Trophoblast cell (in vitro differentiated cells and primary cell): ENCODE measurements around the gene ACTL7B.
A peak's percentile ranks its signal among the peaks of the same experiment; 100 is the strongest.

Experiments
- DNase-seq, 2 donors: peaks; one replicate each; pipeline ENCODE4 v3.0.0-alpha.2; 2016
- H2AFZ ChIP-seq: 2 replicates; pipeline ENCODE4 v1.6.1; 2013; ENCODE audit warnings: low read length, moderate library complexity, mild to moderate bottlenecking; ENCODE audit not compliant: insufficient read depth, poor library complexity
- H2AK5ac ChIP-seq: 2 replicates; pipeline ENCODE4 v1.6.1; 2013; ENCODE audit warnings: mild to moderate bottlenecking, low read length
- H2BK120ac ChIP-seq: 2 replicates; pipeline ENCODE4 v1.6.1; 2013; ENCODE audit warnings: low read length, mild to moderate bottlenecking, moderate library complexity; ENCODE audit not compliant: insufficient read depth, poor library complexity
- H2BK12ac ChIP-seq: 2 replicates; pipeline ENCODE4 v1.6.1; 2013; ENCODE audit warnings: mild to moderate bottlenecking, low read length, moderate library complexity
- H2BK5ac ChIP-seq: 2 replicates; pipeline ENCODE4 v1.6.1; 2013; ENCODE audit warnings: low read length, low read depth, moderate library complexity, mild to moderate bottlenecking; ENCODE audit not compliant: poor library complexity
- H3K14ac ChIP-seq: 2 replicates; pipeline ENCODE4 v1.6.1; 2013; ENCODE audit warnings: mild to moderate bottlenecking, low read length
- H3K18ac ChIP-seq: 2 replicates; pipeline ENCODE4 v1.6.1; 2013; ENCODE audit warnings: mild to moderate bottlenecking, low read length
- H3K23ac ChIP-seq: 2 replicates; pipeline ENCODE4 v1.6.1; 2013; ENCODE audit warnings: low read length
- H3K27ac ChIP-seq: 2 replicates; pipeline ENCODE4 v1.5.1; 2013; ENCODE audit warnings: low read depth, mild to moderate bottlenecking, inconsistent platforms, low read length, moderate library complexity
- H3K27me3 ChIP-seq: 2 replicates; pipeline ENCODE4 v1.6.1; 2013; ENCODE audit warnings: inconsistent platforms, mild to moderate bottlenecking, low read length, moderate library complexity; ENCODE audit not compliant: insufficient read depth
- H3K36me3 ChIP-seq, 2 experiments: 1 replicate in 1 of 2; 2 replicates in 1 of 2; pipeline ENCODE4 v1.6.1; 2013; ENCODE audit warnings: low read length in 2 of 2, mild to moderate bottlenecking in 2 of 2, moderate library complexity in 1 of 2; ENCODE audit not compliant: insufficient read depth in 2 of 2, control insufficient read depth in 1 of 2
- H3K4ac ChIP-seq: 2 replicates; pipeline ENCODE4 v1.6.1; 2013; ENCODE audit warnings: low read depth, mild to moderate bottlenecking, low read length, moderate library complexity
- H3K4me1 ChIP-seq, 2 experiments: 1 replicate in 1 of 2; 2 replicates in 1 of 2; pipeline ENCODE4 v1.6.1; 2013; ENCODE audit warnings: low read length in 2 of 2, mild to moderate bottlenecking in 2 of 2, moderate library complexity in 1 of 2; ENCODE audit not compliant: insufficient read depth in 2 of 2, control insufficient read depth in 1 of 2
- H3K4me2 ChIP-seq: 2 replicates; pipeline ENCODE4 v1.6.1; 2013; ENCODE audit warnings: inconsistent platforms, mild to moderate bottlenecking, low read length, moderate library complexity
- H3K4me3 ChIP-seq: 2 replicates; pipeline ENCODE4 v1.5.1; 2013; ENCODE audit warnings: mild to moderate bottlenecking, low read depth, low read length, inconsistent platforms
- H3K79me1 ChIP-seq: one replicate; pipeline ENCODE4 v1.6.1; 2013; ENCODE audit warnings: low read length
- H3K79me2 ChIP-seq: 2 replicates; pipeline ENCODE4 v1.6.1; 2013; ENCODE audit warnings: low read length, mild to moderate bottlenecking; ENCODE audit not compliant: control insufficient read depth, insufficient read depth, poor library complexity
- H3K9ac ChIP-seq: 2 replicates; pipeline ENCODE4 v1.6.1; 2013; ENCODE audit warnings: mild to moderate bottlenecking, low read length
- H3K9me3 ChIP-seq: 2 replicates; pipeline ENCODE4 v1.6.1; 2013; ENCODE audit warnings: low read depth, mild to moderate bottlenecking, control low read depth, inconsistent platforms, low read length; ENCODE audit not compliant: insufficient read depth
- H4K12ac ChIP-seq: 2 replicates; pipeline ENCODE4 v1.6.1; 2013; ENCODE audit warnings: low read depth, mild to moderate bottlenecking, low read length, moderate library complexity
- H4K8ac ChIP-seq: 2 replicates; pipeline ENCODE4 v1.6.1; 2013; ENCODE audit warnings: low read depth, mild to moderate bottlenecking, low read length, moderate library complexity
- H4K91ac ChIP-seq: one replicate; pipeline ENCODE4 v1.6.1; 2013; ENCODE audit warnings: low read depth, mild to moderate bottlenecking, low read length, moderate library complexity
- WGBS: extraction: QIAGEN DNeasy Blood & Tissue Kit; methylation state at CpG from one replicate; pipeline ENCODE4 v1.1.7; 2013; ENCODE audit warnings: missing lambda C conversion rate; ENCODE audit not compliant: insufficient read length, insufficient coverage; ENCODE audit errors: extremely low coverage; 5-methylcytosine and 5-hydroxymethylcytosine counted together

The ACTL7B gene

DNA sequence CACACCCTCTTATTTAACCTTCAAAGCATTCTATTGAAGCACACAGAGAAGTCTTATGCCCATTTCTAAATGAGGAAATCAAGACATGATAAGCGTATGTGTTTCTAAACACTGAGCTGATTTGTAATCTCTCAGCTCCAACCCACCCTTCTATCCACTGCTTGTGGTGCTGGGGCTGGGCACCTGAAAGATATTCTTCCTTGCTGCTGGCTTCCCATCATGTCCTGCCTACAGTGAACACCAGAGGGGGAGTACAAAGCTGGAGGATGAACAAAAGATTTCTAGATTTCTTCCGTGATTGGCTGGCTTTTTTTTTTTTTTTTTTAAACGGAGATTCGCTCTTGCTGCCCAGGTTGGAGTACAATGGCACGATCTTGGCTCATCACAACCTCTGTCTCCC lies 20.6 kb upstream of the ACTL7B start:
- H3K9me3 ChIP-seq, result no peaks in the 10 kb centered on the region
- WGBS, result no CpG with 5 or more reads among the region's 5 CpGs

DNA sequence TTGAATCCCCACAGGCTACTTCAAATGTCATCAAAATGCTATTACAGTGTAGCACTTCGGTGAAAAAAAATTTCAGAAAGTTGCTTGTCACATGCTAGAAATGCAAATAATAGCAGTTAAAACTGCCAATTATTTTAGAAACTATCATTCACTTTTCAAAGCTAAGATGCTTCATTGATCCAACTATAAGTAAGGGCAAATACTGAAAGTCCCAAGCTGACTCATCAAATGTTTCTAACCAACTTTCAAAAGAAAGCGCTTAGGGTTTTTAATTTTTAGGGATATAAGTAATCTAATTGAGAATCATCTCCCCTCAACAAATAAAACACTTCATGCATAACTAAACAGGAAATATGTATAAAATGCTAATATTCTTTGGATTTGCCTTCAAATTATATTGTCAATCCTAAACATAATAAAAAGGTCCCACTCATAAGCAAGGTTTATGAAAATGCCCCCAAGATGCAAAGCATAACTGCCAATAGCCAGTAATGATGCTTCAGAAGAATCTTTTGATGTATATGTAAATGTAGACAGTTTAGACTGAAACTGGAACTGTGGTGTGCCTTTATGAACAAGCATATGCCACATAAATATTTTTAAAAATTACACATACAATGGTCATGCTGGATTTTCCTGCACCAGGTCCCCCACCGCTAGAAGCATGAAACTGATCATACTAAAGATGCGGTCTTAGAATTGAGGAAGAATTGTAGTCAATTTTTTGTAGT lies 18.4 kb upstream of the ACTL7B start:
- Histone ChIP-seq H3K4ac (no peak overlapping the region), H2AK5ac (no peak overlapping the region), H3K4me2 (no peak overlapping the region), H3K79me2 (no peaks in the 10 kb centered on the region), H3K27ac (no peak overlapping the region), H2BK5ac (no peak overlapping the region), H3K14ac (no peak overlapping the region), H3K23ac (no peak overlapping the region), H3K27me3 (no peaks in the 10 kb centered on the region), H3K36me3 (peaks cover 14 to 23% of the 10 kb centered on the region in 2 experiments), H3K9me3 (no peaks in the 10 kb centered on the region), H3K9ac (no peak overlapping the region), H3K79me1 (no peaks in the 10 kb centered on the region), H3K18ac (no peak overlapping the region), H3K4me1 (no peaks in the 10 kb centered on the region), H2BK12ac (no peak overlapping the region), H4K91ac (no peak overlapping the region), H4K12ac (no peak overlapping the region), H3K4me3 (no peak overlapping the region), H4K8ac (no peak overlapping the region), H2AFZ (no peak overlapping the region), H2BK120ac (no peak overlapping the region)
- DNase-seq, result no peak
- no CpG with 5 or more reads among the region's 4 CpGs for WGBS

More for the DNA sequence above, 20.6 kb upstream of the ACTL7B start:
- no peak overlapping the region for H4K91ac ChIP-seq
- H3K23ac ChIP-seq, result no peak overlapping the region
- H3K9ac ChIP-seq, result no peak overlapping the region
- H3K36me3 ChIP-seq, result peaks cover 17 to 27% of the 10 kb centered on the region in 2 experiments
- H2BK5ac ChIP-seq, result no peak overlapping the region
- no peak overlapping the region for H3K27ac ChIP-seq
- H4K12ac ChIP-seq, result no peak overlapping the region
- H2AK5ac ChIP-seq, result no peak overlapping the region
- no peak overlapping the region for H3K4ac ChIP-seq
- no peaks in the 10 kb centered on the region for H3K79me2 ChIP-seq
- no peaks in the 10 kb centered on the region for H3K4me1 ChIP-seq
- H3K4me3 ChIP-seq, result no peak overlapping the region
- H2BK12ac ChIP-seq, result no peak overlapping the region
- no peaks in the 10 kb centered on the region for H3K27me3 ChIP-seq
- no peak for DNase-seq
- no peak overlapping the region for H2BK120ac ChIP-seq
- no peak overlapping the region for H4K8ac ChIP-seq
- H3K79me1 ChIP-seq, result no peaks in the 10 kb centered on the region
- no peak overlapping the region for H3K18ac ChIP-seq
- no peak overlapping the region for H3K4me2 ChIP-seq
- no peak overlapping the region for H3K14ac ChIP-seq
- H2AFZ ChIP-seq, result no peak overlapping the region

DNA sequence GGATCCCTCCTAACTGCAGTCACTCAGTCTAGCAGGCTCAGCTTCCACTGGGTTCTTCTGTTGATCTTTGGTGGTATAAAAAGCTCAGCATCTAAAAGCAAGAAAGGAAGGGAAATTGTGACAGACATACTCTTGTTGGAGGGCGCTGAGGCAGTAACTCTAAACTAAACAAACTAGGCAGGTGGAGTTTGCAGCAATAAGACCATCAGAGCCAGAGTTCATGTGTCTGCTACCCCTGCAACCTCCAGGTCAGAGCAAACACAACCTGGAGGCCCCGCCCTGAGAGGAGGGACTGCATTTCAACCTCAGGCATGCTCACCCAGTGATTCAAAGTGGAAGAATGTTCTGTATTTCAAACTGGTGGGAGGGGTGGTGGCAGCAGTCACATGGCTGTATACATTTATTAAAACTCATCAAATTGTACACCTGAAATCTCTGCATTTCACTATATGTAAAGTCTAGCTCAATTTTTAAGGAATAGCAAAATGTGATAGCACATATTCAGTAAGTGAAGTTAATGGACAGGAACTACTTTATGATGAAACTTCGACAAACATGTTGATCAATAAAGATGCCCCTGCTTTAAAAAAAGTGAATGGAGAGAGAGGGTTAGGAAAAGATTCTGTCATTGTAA lies 13.4 kb upstream of the ACTL7B start:
- H3K23ac ChIP-seq, result no peak overlapping the region
- H4K8ac ChIP-seq, result no peak overlapping the region
- no peak overlapping the region for H2BK12ac ChIP-seq
- H2BK5ac ChIP-seq, result no peak overlapping the region
- no peaks in the 10 kb centered on the region for H3K9me3 ChIP-seq
- H3K9ac ChIP-seq, result no peak overlapping the region
- no peaks in the 10 kb centered on the region for H3K79me2 ChIP-seq
- H3K27me3 ChIP-seq, result no peaks in the 10 kb centered on the region
- WGBS, result no CpG with 5 or more reads among the region's 3 CpGs
- H2AFZ ChIP-seq, result no peak overlapping the region
- H2BK120ac ChIP-seq, result no peak overlapping the region
- H3K4me1 ChIP-seq, result peaks cover 3 to 4% of the 10 kb centered on the region in 2 experiments
- H3K36me3 ChIP-seq, result peaks cover 0 to 7% of the 10 kb centered on the region in 2 experiments
- no peak overlapping the region for H3K18ac ChIP-seq
- H2AK5ac ChIP-seq, result no peak overlapping the region
- H4K91ac ChIP-seq, result no peak overlapping the region
- H3K4me3 ChIP-seq, result no peak overlapping the region
- H3K79me1 ChIP-seq, result peaks cover 2% of the 10 kb centered on the region
- H3K27ac ChIP-seq, result no peak overlapping the region
- H3K4ac ChIP-seq, result no peak overlapping the region
- H3K14ac ChIP-seq, result no peak overlapping the region
- peak; percentile 22 to 60 for DNase-seq
- no peak overlapping the region for H3K4me2 ChIP-seq
- H4K12ac ChIP-seq, result no peak overlapping the region

DNA sequence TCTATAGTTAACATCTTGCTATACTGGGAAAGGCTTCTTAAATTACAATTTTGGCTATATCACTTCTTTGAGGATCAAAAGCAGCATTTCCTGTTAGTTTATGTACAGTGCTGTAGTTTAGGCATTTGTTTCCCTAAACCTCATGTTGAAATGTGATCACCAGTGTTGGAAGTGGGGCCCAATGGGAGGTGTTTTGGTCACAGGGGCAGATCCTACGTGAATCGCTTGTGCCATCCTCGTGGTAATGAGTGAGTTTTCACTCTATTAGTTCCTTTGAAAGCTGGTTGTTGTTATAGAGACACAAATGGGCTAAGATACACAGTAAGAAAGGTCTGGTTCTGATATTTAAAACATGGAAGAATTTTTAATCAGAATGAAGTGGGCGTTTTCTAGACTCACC lies 12.0 kb upstream of the ACTL7B start:
- H3K9me3 ChIP-seq, result no peaks in the 10 kb centered on the region
- no peak overlapping the region for H4K8ac ChIP-seq
- H4K12ac ChIP-seq, result no peak overlapping the region
- peaks cover 0 to 3% of the 10 kb centered on the region in 2 experiments for H3K36me3 ChIP-seq
- H4K91ac ChIP-seq, result no peak overlapping the region
- H3K9ac ChIP-seq, result no peak overlapping the region
- H3K4me3 ChIP-seq, result no peak overlapping the region
- H2BK120ac ChIP-seq, result no peak overlapping the region
- H2AFZ ChIP-seq, result no peak overlapping the region
- H2AK5ac ChIP-seq, result no peak overlapping the region
- H3K14ac ChIP-seq, result no peak overlapping the region
- no peak overlapping the region for H3K4me2 ChIP-seq
- no peak overlapping the region for H2BK12ac ChIP-seq
- H2BK5ac ChIP-seq, result no peak overlapping the region
- H3K23ac ChIP-seq, result no peak overlapping the region
- WGBS, result no CpG with 5 or more reads among the region's 4 CpGs
- H3K18ac ChIP-seq, result no peak overlapping the region
- H3K27me3 ChIP-seq, result no peaks in the 10 kb centered on the region
- DNase-seq, result no peak
- H3K27ac ChIP-seq, result no peak overlapping the region
- peaks cover 2% of the 10 kb centered on the region for H3K79me1 ChIP-seq
- peaks cover 3 to 4% of the 10 kb centered on the region in 2 experiments for H3K4me1 ChIP-seq
- H3K4ac ChIP-seq, result no peak overlapping the region
- no peaks in the 10 kb centered on the region for H3K79me2 ChIP-seq
